AG08396 (cell line): ENCODE measurements around the gene PEAK3.

Experiments
- DNase-seq: peaks from one replicate; pipeline ENCODE4 v3.0.0; 2012; ENCODE audit warnings: low spot score, mixed read lengths

Gene PEAK3

DNA sequence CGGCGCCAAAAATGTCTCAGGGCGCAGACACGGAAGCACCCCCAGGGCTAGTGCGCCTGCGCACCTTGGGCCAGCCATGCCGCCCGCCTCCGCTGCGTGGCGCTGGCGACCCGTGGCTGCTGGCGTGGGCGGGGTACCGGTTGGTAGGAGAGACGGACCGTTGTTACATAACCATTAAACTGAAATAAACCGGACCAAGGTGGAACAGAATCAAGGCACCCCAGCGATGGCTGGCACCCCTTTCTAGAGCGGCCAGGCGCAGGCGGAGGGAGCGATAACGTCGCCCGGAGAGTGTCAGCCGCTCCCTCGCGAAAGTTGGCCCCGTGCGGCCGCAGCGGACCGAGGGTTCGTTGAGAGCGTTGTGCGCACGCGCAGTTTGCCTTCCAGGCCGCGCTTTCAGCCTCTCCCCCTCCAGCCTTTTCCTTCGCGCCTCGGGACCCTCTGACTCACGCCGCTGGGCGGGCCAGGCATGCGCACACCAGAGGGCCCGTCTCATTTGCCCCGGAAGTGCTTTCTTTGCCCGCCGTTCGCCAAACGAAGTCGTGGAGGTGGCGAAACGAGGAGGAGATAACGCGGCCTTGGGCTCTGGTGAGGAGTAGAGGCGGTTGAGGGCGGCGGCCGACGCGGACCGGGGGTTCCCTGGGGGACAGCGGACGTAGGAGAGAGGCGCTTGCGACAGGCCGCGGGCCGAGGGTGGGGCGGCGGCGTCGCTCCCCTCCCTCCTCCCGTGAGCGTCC lies 45.5 kb downstream of the PEAK3 start, which contains the start of the genes PLEKHJ1 and SF3A2:
PLEKHJ1 (minus strand) TSS at position 16 of the 737 bp plus-strand sequence. CDS start 81 bp downstream, outside the sequence.
SF3A2 (plus strand) TSS at position 511 of the 737 bp plus-strand sequence. CDS start 6,595 bp downstream, outside the sequence.
- peak; percentile 100 for DNase-seq

DNA sequence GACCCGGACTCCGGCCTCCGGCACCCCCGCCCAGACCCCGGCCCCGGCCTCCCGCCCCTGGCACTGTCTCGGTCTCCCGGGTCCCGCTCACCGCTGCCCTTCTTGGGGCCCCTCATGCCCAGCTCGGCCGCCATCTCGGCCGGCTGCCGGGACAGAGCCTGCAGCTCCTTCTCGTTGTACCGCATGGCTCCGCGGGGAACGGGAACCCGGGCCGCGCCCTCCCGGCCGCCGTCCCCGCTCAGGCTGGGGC lies 46.0 kb downstream of the PEAK3 start:
- no peak for DNase-seq

DNA sequence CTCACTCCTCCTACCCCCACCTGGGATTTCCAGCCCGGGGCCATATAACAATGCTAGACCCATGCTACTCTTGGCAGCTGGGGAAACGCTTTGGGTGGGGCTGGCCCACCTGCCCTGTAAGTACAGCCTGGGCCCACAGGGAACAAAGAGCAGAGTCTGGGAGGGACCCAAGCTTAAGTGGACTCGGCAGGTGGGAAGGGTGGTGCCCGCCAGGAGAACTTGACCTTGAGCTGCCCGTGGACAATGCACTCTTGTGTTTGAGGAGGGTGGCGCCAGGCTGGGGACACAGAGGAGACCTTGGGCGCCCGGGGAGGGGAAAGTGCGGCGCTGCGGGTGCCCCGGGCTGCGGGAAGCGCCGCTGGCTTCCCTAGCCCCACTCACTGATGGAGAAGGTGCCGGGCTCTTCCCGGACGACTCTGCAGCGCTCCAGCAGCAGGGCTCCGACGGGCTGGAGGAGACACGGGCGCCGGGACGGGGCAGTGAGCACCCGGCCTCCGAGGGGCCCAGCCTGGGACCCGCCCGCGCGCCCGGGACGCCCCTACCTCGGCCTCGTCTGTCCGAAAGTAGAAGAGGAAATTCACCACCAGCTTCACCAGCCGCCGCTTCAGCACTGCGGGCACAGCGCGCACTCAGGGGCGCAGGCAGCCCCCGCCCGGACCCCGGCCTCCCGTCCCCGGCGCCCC lies 46.5 kb downstream of the PEAK3 start:
- DNase-seq: no peak

DNA sequence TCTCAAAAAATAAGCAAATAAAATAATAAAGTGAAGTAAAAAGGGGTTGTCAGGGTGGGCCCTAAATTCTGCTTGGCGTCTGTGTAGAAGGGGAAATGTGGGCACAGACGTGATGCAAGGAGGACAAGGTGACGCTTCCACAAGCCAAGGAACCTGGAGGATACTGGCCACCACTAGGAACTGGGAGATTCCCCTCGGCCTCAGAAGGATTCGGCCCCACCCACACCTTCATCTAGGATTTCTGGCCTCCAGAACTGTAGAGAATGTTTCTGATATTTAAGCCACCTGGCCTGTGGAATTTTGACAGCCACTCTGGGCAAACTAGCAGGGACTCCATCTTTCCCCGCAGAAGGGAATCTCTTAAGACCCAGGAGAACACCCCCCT lies 47.0 kb downstream of the PEAK3 start:
- DNase-seq: no peak

DNA sequence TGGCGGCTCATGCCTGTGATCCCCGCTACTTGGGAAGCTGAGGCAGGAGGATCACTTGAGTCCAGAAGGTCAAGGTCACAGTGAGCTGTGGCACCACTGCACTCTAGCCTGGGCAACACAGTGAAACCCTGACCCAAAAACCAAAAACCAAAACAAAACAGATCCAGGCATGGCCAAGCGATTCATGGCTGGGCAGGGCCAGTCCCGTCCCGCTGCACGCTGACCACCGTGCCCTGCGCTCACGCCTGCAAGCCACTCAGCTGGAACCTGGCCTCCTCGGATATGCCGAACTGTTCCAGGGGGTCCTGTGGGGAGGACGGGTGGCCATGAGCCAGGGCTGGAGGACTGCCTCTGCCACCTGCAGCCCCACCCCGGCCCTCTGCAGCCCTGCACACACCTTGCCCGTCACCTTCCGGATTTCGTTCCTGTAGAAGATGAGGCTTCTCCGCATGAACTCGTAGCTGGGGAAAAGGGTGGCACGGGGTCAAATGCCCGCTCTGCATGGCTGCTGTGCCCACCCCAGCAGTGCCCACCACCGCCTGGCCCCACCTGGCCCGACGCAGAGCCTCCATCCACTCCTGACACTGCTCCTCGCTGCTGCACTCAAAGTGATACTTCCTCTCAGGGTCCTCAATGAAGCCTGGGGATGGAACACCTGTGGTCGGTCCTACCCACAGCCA lies 48.2 kb downstream of the PEAK3 start:
- DNase-seq: no peak

DNA sequence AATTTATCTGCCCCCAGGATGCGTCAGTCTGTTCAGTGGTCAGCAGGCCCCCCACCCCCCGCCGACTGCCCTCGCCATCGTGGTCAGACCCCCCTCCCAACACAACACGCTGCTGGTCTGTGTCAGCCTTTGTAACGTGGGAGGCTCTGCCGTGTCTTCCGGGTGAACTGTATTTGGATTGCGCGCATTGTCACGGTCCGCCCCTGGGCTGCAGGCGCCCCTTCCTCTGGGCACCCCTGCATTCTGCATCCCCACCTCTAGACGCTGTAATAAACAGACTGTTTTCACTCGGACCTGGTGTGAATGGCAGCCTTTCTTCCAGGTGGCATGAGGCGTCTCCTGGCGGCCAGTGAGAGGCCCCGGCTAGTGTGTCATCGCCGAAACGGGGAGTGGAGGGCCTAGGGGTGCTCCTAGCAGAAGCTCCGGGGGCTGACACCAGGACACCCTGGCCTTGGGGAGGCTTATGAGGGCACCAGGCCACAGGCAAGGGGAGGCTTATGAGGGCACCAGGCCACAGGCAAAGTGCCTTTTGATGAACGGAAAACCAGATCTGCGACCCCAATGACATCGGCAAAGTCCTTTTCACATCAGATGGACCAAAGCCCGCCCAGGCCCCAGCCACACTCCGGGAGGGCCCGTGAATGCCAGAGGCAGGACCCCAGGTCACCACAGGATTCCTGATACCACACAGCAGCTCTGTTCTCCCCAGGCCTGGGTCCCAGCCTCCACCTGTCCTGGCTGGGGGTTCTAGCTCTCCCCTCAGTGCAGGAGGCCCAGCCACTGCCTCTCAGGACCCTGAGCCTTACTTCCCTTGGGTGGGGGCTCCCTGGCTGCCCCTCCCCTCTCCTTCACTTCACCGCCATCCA lies 49.5 kb downstream of the PEAK3 start:
- DNase-seq: no peak

DNA sequence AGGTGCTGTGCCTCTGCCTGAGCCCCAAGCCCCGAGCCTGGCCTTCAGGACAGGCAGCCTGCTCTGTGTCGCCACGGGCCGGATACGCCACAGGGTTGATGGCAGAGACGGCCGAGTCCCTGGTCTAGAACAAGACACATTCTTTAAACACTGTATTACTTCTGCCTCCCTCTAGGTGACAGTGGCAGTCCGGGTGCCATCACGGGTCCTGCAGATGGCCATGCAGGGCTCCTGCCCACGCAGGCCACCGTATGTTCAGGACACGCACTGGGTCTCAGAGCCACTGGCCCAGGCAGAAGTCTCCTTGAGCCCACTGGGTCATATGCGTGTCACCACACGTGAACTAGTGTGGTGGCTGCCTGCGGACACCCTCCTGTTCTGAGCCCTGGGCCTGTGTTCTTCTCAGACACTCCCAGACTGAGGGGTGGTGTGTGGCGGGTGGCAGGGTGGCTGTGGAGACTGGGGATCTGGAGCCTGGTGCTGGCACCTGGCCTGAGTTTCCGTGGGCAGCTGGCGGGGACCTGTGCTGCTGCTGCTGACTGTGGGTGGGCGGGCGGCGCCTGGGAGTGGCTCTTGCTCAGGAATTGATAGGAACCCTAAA lies 50.3 kb downstream of the PEAK3 start:
- DNase-seq: no peak

DNA sequence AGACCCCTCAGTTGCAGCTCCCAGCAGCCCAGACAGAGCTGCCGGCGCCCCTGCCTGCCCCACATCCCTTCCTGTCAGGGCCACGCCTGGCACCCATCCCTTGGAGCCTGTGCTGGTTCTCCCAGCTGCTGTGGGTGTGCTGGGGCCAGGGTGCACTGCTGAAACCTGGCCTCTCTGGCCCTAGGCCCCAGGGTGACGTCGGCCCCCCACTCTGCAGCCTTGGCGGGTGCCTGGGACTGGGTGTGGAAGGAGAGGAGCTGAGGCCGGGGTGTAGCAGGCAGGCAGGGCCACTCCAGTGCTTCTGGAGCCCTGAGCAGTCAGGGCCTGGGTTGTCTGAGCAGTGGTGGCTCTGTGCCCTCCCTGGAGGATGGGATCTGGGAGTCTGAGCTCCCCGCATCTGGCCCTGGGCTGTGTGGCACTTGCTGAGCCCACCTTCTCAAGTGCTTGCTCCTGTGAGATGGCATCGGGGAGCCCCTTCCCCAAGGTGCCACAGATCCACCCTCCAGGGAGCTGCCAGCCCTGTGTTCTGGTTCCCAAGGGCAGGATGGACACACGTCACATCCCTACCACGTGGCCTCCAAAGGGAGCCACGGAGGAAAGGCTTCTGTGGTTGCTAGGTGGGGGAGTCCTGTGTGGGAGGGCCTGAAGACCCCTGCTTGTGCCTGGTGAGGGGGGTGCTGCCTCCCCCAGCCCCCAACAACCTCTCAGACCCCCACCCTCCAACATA lies 51.0 kb downstream of the PEAK3 start:
- DNase-seq: no peak

DNA sequence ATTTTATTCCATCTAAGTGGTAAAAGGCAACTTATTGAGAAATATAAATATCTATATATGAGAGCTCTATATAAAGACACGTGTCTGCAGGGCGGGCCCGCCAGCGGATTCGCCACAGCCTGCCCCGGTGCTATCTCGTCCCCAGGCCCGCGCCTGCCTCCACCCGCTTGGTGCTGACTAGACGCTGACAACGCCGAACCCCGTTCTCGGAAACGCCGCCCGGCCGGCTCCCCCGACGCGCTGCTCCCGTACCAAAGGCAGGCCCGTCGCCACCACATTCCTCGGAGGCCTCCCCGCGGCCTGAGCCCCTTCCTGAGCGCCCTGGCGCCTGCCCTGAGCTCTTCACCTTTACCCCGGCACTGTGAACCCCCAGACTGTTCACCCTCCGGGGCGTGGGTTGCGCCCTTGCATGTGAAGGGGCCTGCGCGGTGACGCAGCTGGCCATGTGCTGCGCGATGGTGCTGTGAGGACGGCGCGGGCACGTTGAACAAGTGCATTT lies 51.9 kb downstream of the PEAK3 start:
- no peak for DNase-seq

DNA sequence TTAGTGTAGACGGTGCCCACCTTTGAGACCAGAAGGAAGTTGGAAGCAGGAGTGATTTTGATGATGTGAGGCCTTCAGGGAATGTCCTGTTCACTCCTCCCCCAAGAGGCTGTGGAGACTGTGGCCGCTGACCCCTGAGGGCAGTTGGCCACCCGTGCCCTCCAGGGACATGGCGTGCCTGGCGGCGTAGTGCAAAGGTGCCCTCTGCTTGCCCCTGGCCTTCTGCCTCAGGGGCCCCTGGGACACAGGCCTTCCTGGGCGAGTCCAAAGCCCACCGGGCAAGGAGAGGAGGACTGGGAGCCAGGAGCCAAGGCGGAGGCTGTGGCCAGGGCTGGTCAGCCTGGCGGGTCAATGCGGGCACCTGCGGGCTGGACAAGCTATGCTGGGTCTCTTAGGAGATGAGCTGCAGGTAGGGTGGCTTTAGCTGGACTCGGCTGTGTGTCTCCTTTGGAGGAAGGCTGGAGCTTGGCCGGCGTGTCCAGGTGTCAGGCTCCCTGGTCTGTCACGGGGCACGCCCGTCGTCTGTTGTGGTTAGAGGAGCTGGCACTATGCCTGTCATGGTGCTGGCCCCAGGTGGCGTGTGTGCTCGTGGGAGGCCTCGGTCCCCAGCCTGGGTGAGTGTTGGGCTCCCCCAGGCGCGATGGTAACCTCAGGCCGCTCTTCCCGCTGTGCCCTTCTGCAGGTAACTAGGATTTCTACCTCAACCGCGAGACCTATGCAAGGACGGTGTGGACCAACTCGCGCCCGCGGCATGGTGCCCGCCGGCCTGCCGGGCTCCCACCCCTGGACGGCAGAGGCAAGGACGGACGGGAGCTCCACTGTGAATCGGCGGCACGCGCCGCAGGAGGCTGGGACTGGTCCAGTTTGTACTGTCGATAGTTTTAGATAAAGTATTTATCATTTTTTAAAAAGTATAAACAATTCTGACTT lies 52.6 kb downstream of the PEAK3 start:
- DNase-seq: no peak

DNA sequence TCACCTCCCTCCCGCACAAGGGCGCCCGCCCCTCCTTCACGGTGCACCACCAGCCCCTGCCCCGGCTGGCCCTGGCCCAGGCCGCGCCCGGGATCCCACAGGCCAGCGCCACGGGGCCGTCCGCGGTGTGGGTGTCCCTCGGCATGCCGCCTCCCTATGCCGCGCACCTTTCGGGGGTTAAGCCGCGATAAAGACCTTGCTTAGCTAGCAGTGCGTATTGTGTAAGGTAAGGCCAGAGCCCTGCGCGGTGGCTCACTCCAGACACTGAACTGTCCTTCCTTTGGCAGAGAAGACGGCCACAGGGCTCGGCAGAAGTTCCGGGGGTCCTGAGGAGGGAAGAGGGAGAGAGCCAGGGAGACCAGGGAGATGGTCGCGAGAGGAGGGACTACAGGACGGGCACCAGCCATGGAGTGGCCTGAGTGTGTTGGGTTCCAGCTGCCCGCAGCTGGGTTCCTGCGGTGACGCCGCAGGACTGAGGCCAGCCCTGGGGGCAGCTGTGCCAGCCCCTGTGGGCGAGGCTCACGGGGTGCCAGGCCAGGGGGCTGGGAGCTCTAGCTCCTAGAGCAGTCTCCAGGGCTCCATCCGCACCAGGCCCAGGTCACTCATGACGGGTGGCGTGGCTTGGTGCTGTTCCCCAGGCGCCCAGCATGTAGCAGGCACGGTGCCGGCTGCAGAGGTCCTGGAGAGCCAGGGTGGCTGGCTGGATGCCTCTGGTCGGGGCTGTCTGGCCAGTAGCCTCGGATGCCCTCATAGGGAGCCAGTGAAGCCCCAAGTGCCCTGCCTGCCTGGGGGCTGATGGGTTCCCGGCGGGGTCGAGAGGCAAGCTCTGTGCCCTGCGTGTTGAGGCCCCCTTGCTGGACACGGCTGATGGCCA lies 53.6 kb downstream of the PEAK3 start:
- DNase-seq: no peak

DNA sequence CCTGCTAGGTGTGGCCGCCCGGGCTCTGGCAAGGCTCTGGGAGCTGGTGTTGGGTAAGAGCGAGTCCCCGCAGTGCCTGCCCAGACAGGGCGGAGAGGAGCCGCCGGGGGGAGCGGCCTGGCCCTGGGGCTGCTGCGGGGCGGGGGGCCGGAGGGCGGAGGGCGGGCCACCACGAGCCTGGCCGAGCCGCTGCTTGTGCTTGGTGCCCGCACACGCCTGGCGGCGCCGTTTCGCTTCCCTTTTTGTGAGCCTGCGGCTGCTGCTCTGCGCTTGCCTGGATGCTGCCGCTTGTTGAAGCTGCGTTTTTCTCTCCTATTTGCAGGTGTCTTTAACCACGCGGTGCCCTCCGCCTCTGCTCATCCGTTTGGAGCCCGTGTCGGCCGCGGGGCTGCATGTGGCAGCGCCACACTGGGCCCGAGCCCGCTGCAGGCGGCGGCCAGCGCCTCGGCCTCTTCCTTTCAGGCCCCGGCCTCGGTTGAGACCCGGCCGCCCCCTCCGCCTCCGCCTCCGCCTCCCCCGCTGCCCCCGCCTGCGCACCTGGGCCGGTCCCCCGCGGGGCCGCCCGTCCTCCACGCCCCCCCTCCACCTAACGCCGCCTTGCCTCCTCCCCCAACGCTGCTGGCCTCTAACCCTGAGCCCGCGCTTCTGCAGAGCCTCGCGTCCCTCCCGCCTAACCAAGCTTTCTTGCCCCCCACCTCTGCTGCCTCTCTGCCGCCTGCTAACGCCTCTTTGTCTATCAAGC lies 54.4 kb downstream of the PEAK3 start:
- DNase-seq: no peak

DNA sequence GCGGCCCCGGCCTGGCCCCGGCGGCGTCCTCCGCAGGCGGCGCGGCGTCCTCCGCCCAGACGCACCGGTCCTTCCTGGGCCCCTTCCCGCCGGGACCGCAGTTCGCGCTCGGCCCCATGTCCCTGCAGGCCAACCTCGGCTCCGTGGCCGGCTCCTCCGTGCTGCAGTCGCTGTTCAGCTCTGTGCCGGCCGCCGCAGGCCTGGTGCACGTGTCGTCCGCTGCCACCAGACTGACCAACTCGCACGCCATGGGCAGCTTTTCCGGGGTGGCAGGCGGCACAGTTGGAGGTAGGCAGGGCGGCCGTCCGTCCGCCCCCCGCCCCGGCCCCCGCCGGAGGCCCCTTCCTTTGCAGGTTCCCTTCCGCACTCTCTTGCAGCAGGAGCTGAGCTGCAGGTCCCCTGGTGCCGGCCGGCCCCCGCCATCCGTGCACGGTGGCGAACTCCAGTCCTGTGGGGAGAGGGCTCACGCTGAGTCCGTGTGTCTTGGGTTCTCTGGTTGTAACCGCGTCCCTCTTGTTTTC lies 55.1 kb downstream of the PEAK3 start:
- no peak for DNase-seq

DNA sequence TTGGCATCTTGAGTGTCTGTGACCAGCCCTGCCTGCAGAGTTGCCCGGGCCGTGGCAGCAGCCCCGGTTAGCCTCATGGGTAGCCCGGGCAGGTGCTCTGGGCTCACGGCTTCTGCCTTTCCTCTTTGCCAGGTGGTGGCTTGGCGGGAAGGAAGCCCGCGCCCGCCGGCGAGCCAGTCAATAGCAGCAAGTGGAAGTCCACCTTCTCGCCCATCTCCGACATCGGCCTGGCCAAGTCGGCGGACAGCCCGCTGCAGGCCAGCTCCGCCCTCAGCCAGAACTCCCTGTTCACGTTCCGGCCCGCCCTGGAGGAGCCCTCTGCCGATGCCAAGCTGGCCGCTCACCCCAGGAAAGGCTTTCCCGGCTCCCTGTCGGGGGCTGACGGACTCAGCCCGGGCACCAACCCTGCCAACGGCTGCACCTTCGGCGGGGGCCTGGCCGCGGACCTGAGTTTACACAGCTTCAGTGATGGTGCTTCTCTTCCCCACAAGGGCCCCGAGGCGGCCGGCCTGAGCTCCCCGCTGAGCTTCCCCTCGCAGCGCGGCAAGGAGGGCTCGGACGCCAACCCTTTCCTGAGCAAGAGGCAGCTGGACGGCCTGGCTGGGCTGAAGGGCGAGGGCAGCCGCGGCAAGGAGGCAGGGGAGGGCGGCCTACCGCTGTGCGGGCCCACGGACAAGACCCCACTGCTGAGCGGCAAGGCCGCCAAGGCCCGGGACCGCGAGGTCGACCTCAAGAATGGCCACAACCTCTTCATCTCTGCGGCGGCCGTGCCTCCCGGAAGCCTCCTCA lies 55.7 kb downstream of the PEAK3 start:
- no peak for DNase-seq

DNA sequence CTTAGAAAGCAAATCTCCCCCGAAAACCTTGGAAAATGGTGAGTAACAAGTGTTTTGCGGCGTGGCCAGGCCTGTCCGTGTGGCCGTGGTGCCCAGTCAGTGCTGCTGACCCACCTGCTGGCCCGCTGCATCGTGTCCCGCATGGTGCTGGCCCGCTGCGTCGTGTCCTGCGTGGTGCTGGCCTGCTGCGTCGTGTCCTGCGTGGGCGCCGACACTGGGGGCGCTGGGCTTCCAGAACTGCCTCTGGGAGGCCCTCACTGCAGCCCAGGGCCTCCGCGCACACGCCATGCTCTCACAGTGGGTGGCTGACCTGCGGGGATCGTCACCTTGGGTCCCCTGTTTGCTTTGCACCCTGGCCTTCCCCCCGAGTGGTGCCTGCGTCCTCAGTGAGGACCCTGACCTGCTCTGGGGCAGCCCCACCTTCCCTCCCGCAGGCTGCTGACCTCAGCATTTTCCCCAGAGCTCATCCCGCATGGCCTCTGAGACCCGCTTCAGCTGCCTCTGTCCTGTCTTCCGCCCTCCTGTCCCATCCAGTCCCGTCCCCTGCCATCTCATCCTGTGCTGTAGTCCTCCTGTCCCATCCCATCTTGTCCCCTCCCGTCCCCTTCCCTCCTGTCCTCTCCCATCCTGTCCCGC lies 56.4 kb downstream of the PEAK3 start:
- no peak for DNase-seq

DNA sequence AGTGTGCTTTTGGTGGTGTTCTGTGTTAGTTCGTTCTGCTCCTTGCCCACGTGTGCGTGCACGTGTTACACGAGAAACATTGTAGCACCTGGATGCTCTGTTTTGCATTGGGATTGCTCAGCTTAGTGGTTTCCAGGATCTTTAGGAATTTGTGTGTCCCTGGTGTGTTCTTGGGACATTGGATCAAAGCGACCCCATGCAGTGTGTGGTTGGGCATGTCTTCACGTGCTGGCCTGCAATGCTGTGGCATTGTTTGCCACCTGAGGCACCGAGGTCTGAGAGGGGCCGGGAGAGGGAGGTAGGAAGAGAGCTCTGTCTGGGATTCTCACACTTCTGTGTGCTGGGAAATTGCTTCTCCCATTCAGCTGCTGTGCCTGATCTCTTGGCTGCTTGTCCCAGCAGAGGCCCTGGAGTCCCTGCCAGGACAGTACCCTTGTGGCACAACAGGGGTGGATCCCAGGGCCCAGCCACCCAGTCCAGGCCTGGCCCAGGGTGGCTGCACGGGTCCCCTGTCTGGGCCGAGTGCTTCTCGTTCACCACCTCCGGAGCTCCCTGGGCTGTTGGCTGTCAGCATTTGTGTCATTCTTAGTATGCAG lies 57.1 kb downstream of the PEAK3 start:
- no peak for DNase-seq
